T-helper 9 cell (primary cell): ENCODE measurements around the gene CHRNG.

Experiments used
- DNase-seq: peaks from one replicate; pipeline ENCODE4 v3.0.0-alpha.2; 2020
- total RNA-seq, 2 donors: gene quantifications; one replicate each; lab custom pipeline; 2026; lab: John Stamatoyannopoulos, UW

Gene CHRNG, protein sequence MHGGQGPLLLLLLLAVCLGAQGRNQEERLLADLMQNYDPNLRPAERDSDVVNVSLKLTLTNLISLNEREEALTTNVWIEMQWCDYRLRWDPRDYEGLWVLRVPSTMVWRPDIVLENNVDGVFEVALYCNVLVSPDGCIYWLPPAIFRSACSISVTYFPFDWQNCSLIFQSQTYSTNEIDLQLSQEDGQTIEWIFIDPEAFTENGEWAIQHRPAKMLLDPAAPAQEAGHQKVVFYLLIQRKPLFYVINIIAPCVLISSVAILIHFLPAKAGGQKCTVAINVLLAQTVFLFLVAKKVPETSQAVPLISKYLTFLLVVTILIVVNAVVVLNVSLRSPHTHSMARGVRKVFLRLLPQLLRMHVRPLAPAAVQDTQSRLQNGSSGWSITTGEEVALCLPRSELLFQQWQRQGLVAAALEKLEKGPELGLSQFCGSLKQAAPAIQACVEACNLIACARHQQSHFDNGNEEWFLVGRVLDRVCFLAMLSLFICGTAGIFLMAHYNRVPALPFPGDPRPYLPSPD
- total RNA-seq: 0 reads per million in 2 donors

DNA sequence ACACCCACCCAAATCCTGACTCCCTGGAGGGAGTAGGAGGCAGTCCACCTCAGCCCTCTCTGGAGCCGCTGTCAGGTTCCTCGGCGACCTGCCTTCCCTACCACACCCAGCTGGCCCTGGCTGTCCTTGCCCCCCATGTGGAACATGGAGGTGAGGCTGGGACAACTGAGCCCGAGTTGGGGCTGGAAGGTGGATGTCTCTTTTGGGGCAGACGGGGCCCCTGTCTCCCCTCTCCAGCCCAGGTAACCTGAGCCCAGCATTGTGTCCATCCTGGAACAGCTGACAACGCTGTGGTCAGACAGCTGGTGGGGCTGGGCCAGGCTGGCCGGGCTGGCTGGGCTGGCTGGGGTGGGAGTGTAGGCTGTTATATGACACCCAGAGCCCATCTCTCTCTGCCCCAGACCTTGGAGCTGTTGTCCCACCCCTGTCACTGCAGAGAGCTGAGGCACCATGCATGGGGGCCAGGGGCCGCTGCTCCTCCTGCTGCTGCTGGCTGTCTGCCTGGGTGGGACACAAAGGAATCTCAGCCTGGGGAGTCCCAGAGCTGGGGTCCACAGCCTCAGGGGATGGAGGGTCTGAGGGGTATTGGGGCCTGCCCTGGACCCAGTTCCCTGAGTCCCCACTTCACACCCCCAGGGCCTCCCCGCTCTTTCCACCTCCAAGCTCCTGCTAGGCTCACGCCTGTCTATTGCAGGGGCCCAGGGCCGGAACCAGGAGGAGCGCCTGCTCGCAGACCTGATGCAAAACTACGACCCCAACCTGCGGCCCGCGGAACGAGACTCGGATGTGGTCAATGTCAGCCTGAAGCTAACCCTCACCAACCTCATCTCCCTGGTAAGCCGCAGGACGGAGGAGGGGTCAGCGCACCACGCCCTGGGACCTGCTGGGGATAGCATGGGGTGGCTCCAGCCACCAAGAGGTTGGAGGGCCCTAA is at the start of gene CHRNG:
CHRNG (plus strand) TSS at position 395 of the 934 bp plus-strand sequence; CDS start at position 451, 56 bp downstream.
- DNase-seq: no peak

DNA sequence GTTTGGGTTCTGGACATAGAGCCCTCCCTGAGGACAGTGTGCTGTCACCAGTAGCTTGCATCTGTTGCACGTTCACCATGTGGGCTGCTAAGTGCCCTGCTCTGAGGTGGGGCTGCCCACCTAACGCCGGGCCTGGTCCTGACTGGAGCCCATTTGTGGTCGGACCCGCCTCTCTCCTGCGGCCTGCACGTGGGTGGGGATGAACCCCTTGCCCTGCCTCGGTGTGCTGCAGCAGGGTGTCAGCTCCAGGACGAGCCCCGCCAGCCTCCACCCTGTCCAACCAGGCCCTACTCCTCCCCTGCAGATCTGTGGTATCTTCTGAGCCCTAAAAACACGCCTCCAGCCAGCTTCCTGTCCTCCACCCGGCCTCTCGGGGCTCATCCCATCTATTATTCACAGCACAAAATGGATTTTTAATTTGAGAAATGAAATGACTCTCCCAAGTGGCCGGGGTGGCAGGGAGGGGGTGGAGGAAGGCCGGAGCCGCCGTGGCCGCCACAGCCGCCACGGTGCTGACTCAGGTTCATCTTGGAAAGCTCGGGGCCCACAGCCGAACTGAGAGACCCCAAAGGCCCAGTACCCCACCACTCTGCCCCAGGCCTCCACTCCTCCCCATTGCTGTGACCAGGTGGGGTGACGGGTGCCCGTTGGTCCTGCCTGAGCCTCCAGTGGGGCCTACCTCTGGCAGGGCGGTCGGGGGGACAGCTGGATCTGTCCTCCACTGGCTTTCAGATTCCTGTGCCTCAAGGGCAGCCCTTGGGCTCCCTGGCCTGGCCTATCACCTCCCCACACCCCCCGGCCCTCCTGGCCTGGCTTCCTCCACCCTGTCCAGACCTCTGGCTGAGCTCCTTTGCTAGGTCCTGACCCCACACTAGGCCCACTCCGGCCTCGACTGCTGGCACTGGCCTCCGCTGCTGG is 49.0 kb upstream of the CHRNG start:
- DNase-seq: no peak

DNA sequence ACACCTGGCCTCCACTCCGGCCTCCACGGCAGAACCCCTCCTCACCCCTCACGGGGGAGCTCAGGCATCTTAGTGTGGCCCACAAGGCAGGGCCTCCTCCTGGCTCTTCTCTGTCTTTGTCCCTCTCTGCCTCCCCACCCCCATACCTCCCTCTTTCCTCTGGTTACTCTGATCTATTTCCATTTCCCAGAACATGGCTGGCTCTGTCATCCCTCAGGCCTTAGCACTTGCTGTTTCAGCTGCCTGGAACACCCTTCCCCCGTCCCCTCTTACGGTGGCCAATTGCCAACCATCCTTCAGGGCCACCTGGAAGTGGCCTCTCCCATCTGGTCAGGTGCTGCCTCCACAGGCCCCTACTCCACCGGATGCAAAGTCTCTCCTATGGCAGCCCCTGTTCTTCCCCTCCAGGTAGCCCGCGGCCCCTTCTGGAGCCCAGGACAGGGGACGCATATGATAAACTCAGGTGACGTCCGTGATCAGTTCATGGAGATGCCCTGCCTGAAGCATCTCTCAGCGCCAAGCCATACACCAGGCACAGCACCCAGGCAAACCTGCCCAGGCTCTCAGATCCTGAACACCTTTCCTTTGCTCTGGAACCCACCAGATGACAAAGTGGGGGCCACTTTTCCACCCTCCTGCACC is 48.2 kb upstream of the CHRNG start:
- no peak for DNase-seq

DNA sequence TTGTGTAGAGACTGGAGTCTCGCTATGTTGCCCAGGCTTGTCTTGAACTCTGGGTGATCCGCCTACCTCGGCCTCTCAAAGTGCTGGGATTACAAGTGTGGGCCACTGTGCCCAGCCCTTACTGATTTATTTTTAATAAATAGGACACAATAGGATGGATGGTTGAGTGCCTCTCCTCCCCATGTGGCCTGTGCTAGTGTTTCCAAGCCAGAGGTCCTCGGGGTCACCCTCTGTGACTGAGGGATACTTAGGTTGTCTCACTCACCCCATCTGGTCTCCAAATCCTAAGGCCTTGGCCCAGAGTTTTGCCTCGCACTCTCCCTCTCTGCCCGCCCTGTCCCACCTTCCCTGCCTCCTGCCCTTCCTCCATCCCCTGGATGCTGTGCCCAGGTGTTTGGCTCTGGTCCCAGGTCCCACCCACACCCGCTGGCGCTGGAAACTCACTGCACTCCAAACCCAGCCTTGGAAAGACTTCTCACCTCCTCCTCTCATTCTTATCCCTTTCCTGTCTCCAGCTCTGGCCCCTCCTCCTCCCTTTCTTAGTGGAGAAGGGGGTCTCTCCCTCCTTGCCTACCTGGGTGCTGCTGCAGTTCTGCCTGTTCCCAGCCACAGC is 47.1 kb upstream of the CHRNG start:
- no peak for DNase-seq

DNA sequence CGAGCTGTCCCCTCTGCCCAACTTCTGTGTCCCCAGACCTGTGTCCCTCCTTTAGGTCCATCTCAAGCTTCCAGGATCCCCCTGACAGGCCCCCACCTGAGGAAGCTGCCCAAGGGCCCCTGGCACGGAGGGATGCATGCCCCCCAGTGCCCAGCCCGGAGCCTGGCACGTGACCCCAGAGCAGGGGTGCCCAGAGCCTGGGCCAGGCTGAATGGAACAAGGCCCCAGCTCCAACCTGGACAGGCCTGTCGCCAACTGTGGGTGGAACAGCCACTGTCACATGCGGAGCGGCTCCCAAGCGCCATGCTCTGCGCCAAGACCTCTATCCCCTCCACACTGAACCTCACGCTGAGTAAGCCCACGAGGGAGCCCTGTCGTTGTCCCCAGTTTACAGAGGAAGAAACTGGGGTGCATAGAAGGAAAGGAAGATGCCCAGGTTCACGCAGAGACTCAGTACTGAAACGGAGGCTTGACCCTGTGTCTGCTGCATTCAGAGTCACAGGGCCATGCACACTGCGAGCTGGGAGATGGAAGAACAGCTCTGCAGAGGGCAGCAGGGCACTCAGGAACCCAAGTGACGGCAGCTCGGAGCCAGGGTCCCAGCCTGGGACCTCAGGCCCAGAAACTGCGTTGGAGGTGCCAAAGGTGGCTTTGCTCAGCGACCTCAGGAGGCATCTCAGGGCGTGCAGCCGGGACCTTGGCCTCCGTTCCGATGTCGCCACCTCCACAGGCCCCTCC is 46.4 kb upstream of the CHRNG start:
- DNase-seq: no peak

DNA sequence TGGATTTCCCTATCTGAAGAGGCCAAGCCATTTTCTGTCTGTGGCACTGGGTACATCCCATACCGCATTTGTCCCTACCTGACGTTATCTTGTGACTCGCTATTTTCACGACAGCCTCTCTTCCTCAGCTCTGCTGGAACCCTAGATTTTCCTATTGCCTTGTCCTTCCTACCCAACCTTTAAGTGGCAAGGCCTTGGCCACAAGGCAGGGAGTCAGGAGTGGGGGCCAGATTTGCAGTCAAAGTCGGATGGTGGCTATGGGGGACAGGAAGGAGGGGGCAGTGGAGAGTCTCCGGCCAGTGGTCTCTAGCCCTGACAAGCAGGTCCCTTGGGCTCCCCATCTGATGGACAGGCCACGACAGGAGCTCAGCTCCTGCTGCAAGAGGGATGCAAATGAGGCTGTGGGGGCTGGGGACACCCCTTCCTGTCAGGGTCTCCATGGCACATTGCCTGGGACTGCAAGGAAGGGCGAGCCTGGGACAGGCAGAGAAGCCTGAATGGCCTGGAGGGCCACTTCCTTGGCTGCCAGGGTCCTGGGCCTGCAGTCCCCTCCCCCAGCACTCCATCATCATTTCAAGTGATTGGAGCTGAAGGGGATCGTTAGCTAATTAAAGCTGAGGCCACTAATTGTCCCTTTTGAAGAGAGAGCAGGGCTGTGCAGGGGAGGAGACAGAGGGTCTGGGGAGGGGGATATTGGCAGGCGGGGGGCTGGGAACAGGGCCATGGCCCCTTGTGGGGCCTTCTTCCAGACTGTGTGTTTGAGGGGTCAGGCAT is 45.6 kb upstream of the CHRNG start:
- no peak for DNase-seq

DNA sequence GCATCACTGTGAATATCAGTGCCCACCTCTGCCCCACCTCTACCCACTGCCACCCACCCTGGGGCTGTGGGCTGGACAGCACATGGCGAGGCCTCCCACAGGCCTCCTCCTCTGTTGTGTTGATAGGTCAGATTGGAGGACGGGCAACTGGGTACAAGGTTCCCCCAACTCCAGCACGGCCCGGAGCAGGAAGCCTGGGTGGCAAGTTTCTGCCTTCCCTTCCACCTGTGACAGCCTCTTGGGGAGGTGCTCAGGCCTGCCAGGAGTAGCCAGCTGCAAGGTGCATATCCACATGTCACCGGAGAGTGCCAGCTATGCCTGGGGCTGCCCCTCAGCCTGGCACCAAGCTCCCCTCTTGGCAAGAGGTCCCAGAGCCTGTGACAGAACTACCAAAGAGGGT is 45.0 kb upstream of the CHRNG start:
- DNase-seq: no peak

DNA sequence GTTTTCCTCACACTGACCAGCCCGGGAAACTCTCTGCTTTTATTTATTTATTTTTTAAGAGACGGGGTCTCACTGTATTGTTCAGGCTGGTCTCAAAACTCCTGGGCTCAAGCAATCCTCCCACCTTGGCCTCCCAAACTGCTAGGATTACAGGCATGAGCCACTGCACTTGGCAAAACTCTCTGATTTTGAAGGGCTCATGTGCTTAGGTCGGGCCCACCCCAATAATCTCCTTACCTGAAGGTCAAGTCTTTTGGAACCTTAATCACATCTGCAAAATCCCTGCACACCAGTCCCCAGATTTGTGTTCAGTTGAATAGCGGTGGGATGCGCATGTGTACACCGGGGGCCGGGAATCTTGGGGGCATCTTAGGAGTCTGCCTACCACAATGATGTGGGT is 44.2 kb upstream of the CHRNG start:
- no peak for DNase-seq

DNA sequence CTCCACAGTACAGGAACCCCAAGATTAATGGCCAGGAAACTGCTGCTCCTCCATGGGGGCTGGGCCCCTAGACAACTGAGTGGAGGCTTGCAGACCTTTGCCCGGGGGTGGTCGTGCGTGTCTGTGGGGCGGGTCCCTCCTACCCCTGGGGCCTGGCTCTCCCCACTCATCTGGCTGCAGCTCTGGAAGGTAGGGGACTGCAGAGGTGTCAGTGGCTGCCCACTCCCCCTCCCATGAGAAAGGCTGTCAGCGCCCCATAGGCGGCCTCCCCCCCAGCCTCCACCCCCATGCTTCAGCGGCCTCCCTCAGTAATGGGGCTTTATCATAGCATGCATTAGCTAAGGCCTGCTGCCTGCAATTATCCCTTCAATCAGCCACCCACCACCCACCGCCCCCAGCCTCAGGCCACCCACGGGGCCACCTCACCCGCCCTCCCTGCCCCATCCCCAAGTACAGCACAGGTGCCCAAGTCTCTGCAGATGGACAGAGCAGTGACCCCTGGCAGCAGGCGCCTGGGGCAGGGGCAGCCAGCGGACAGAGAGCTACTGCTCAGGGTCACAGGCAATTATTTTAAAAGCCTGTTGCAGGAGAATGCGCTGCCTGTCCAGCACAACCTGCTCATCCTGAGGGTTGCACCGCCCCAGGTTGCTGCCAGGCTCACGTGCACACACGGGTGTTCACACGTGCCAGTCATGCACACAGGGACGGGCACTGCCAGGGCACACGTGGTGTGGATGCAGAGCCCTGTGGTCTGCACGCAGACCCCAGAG is 42.8 kb upstream of the CHRNG start:
- DNase-seq: no peak

DNA sequence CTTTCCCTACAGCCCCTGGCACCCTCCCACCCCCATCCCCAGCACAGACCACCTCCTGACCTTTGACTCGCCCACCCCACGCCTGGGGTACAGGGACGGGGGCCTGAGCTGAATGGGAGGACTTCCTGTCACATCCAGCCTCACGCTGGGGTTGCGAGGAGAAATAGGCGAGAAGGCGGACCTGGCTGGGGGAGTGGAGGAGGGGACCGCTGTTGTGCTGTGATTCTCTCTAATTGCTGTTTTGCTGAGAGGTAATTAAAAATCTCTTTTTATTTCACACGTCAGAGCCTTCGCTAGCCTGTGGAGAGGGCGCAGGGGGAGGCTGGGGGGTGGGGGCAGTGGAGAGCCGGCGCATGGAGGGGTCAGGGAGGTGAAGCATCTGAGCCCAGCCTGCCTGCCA is 42.1 kb upstream of the CHRNG start:
- DNase-seq: no peak

DNA sequence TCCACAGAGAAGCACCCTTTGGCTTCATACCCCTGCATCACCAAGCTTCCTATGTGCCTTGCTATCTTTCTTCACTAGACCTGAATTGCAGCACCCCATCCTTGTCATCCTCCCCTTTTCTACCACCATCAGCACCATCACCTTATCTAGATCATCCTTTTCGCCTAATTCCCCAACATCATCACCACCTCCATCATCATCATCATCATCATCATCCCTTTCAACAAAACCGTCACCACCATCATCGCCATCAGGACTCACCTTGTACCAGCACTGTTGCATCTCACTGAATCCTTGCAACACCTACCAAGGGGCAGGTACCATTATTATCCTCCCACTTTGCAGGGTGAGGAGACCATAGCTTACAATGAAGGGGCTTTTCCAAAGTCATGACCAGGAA is 41.0 kb upstream of the CHRNG start:
- no peak for DNase-seq

DNA sequence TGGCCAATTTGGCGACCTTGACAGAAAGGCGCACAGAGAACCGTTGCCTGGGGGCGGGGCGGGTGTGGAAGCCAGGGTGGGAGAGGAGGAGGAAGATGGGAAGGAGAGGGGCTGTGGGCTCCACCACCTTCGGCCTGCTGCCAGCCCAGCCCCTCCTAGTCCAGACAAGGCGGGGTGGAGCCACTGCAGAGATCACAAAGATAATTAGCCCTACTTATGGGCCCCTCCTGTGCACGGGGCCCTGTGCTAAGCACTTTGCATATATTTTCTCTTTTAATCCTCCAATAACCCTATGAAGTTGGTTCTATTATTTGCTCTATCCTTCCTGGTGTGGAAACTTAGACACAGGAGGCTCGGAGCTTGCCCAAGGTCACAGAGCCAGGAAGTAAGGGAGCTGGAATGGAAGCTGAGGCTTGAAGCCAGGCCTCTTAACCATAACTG is 38.1 kb upstream of the CHRNG start:
- no peak for DNase-seq

DNA sequence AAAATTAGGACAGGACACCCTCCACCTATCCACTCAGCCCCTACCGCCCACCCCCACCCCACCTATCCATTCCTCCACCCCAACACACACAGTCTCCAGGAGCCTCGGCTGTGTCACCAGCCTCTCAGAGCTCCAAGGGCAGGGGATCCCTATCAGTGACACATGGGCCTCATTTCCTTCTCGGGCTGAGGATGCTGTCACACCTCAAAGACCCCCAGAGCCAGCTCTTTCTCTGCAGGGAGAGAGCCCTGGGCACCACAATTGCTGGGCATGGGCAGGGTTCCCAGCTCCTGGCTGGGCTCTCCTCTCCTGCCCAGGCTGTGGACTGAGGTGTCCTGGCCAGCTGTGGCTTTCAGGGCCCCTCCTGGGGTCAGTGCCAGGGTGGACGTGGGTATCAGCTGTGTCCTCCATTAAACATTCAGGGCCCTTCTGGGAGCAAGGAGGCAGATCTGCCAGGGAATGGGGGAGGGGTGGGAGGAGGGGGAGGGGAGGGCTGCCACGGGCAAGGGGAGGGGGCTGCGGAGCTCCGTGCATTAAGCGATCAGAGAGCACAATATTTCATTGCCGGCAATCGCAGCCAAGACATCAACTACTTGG is 37.6 kb upstream of the CHRNG start:
- no peak for DNase-seq

DNA sequence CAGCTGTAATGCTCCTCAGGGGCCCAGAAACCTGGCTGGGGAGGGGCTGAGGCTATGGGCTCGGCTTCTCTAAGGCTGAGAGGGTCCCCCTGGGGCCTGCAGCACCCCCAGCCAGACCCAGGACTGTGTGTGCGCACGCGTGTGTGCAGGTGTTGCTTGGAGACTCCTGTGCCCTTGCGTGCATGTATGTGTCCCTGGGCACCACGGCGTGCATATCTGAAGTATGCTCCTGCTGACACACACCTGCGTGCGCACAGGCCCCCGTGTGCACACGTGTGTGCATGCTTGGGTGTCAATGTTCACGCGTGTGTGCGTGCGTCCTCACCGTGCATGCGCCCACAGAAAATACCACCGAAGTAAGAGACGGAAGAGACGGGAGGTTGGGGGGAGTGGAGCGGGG is 37.0 kb upstream of the CHRNG start:
- DNase-seq: no peak

DNA sequence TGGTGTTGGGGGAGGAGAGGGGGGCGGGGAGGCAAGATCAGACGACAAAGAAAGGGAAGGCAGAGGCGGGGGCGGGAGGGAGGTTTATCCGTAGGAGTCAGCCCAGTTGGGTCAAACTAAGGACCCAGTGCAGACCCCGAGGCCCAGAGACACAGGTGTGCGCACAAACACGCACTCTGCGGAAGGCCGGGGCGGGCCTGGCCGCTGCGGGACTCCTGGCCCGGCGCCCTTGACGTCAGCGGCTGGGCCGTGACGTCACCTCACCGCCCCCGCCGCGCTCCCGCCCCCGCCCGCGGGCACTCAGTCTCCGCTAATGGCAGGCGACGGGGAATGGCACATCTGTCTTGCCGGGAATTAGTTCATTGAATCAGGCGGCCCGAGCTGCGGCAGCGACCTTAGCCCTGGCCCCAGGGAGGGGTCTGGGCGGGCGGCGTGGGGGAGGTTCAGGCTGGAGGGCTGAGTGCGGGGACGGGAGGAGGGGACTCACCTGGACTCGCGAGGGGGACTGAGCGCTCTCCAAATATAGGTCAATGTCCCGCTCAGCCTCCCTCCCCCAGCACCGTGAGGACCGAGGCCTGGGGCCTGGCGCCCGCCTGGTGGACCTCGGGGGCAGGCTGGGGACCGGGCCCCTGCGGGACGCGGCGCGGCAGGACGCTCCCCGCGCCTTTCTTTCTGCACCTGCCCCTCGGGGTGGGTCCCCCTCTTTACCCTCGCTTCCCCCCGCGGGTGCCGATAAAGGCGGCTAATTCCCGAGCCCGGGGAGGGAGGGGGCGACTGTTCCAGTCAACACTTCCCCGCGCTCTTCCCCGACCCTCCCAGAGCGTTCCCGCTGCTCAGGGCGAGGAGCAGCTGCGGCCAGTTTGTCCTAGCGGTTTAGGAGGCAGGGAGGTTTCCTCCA is 36.3 kb upstream of the CHRNG start:
- DNase-seq: peak; percentile 32

DNA sequence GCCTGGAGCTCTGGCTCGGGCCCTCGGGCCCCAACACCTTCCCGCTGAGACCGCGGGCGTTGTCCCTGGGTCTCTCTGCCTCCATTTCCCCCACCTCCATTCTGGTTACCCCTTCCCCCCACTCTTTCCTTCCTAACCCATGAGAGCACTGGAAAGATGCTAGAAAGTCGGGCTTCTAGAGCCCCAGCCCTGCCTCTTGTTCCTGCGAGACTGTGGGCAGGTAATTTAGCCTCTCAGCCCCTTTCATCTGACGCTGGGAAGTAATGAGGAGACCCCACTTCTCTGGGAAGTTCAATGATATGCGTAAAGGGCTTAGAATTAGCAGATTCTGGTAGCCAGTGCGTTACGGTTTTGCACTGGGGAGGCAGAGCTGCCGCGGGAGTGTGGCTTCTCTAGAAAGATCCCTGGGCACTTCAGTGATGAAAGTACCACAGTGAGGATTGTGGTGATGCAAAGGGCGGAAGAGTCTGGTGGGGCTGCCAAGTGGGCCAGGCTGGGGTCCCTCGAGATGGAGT is 35.6 kb upstream of the CHRNG start:
- no peak for DNase-seq

DNA sequence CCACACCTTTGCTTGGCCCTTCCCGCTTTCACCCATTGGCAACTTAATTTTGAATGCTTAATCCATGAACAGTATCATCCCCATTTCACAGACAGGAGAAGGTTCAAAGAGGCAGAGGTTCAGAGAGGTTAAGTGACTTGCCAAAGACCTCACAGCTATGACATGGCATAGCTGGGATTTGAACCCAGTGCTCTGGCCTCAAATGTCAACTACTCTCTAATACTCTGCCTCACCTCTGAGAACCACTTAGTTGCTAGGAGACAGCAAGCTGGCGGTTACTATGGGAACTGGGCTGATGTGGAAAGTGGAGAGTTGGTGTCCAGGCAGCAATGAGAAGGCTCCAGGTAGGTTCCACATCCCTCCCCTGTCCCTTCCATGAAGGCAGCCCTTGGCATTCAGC is 35.1 kb upstream of the CHRNG start:
- no peak for DNase-seq
